Transverse colon (tissue), 4 donors: ENCODE results near the gene PLGRKT. TPM values are rescaled to one million over a fixed set of nuclear protein-coding genes. Genes with fewer than 3 reads are reported as not detected.

ENCODE experiments used
- DNase-seq: peaks from one replicate; pipeline ENCODE4 v3.0.0-alpha.2; 2019
- H3K27ac ChIP-seq, 4 donors: fragments of 200-600 bp; sonication (generic); 2 replicates each; pipeline ENCODE4 v1.5.1; 2016 to 2018; ENCODE audit warnings: inconsistent platforms in 4 of 4
- H3K27me3 ChIP-seq: fragments of 200-600 bp; sonication (generic); 2 replicates; pipeline ENCODE4 v1.5.1; 2017; ENCODE audit warnings: inconsistent platforms
- H3K36me3 ChIP-seq, 4 donors: fragments of 200-600 bp; sonication (generic); 2 replicates each; pipeline ENCODE4 v1.5.1; 2017 to 2019; ENCODE audit warnings: inconsistent platforms in 4 of 4
- H3K4me1 ChIP-seq, 4 donors: fragments of 200-600 bp; sonication (generic); 2 replicates each; pipeline ENCODE4 v1.5.1; 2017 to 2020; ENCODE audit warnings: inconsistent platforms in 4 of 4
- H3K4me3 ChIP-seq, 4 donors: fragments of 200-600 bp; sonication (generic); 1 replicate in 1 of 4; 2 replicates in 3 of 4; pipeline versions ENCODE4 v1.5.1 to v1.6.1; 2017 to 2019; ENCODE audit warnings: inconsistent platforms in 4 of 4
- H3K9me3 ChIP-seq, 2 donors: fragments of 200-600 bp; sonication (generic); 2 replicates each; pipeline ENCODE4 v1.5.1; 2017 to 2019; ENCODE audit warnings: inconsistent platforms in 2 of 2
- CTCF ChIP-seq, 5 experiments: fragments of 200-600 bp in 3 of 5; fragments of 450-650 bp in 2 of 5; sonication (generic) in 3 of 5; IDR thresholded peaks; 1 replicate in 2 of 5; 2 replicates in 3 of 5; pipeline ENCODE4 v1.5.1; 2016 to 2017; ENCODE audit warnings: antibody characterized with exemption in 5 of 5, inconsistent platforms in 3 of 5, mild to moderate bottlenecking in 2 of 5, moderate library complexity in 1 of 5
- EP300 ChIP-seq: sonication (generic); formaldehyde crosslinking; IDR thresholded peaks from one replicate; pipeline ENCODE4 v1.6.1; 2017; ENCODE audit warnings: antibody characterized with exemption, low read depth
- POLR2A ChIP-seq: fragments of 450-650 bp; IDR thresholded peaks from one replicate; pipeline ENCODE4 v1.6.1; 2016; ENCODE audit warnings: antibody characterized with exemption, mild to moderate bottlenecking, moderate library complexity
- POLR2AphosphoS5 ChIP-seq, 3 donors: sonication (generic); formaldehyde crosslinking; IDR thresholded peaks; one replicate each; pipeline ENCODE4 v1.6.1; 2016; ENCODE audit warnings: antibody characterized with exemption in 3 of 3
- WGBS, 2 donors: methylation state at CpG; one replicate each; pipeline ENCODE4 v1.1.5; 2018; ENCODE audit warnings: low coverage in 1 of 2; 5-methylcytosine and 5-hydroxymethylcytosine counted together
- in situ Hi-C, 4 donors: fragments of 200-750 bp; cut with MboI; loops; one replicate each; pipeline versions ENCODE4 v1.15.0 to v1.15.1; 2017; ENCODE audit warnings: low sequenced_read_pairs in 3 of 4, low pct_ligation_motif_present in 1 of 4, low pct_unique_long_range_greater_than_20kb in 1 of 4
- intact Hi-C: fragments of 100-400 bp; cut with DNase I; formaldehyde crosslinking; loops from one replicate; pipeline ENCODE4 v1.15.1; 2023; ENCODE audit warnings: low total_unique reads
- total RNA-seq, 4 donors: library from RNA; depleted of rRNA; stranded (reverse); fragments of >200 nt; gene quantifications; one replicate each; pipeline ENCODE4 v1.1.0, GENCODE V29; 2016

PLGRKT gene
- total RNA-seq, 4 donors from 2014 or later = 1.6 to 58.3 (median 16.5) TPM

GRCh38 chr9:5427005-5427404 is 10.7 kb downstream of the PLGRKT start:
- no peak overlapping the region for H3K4me3 ChIP-seq
- H3K27ac ChIP-seq = no peak overlapping the region
- peaks cover 0 to 3% (median 0%) of the 10 kb centered on the region in 4 donors for H3K4me1 ChIP-seq
- no peak for DNase-seq
- TF ChIP-seq EP300 (no peak), POLR2AphosphoS5 (IDR thresholded peaks at IDR 0.05) (no peak), CTCF (IDR thresholded peaks at IDR 0.05) (no peak), POLR2A (no peak)
- intact Hi-C loops = loop anchor here (5.0 kb wide), 1 partner anchor 370 kb away; no protein-coding TSS in a partner anchor
- H3K36me3 ChIP-seq = no peaks in the 10 kb centered on the region
- no peaks in the 10 kb centered on the region for H3K27me3 ChIP-seq
- in situ Hi-C loops = loop anchor here in 3 of 4 donors (10.0 to 25.0 kb wide), 5 partner anchors 185 to 665 kb away; partner anchors contain the start of genes INSL6 (in 2 of the 3) and JAK2 (in 1 of the 3)
- no peaks in the 10 kb centered on the region for H3K9me3 ChIP-seq

GRCh38 chr9:5425006-5425628 is 12.6 kb downstream of the PLGRKT start:
- Histone ChIP-seq H3K4me3 (no peak overlapping the region), H3K27me3 (no peaks in the 10 kb centered on the region), H3K4me1 (peaks cover 0 to 3% (median 0%) of the 10 kb centered on the region in 4 donors), H3K9me3 (no peaks in the 10 kb centered on the region), H3K27ac (no peak overlapping the region), H3K36me3 (no peaks in the 10 kb centered on the region)
- in situ Hi-C loops = loop anchor here in 3 of 4 donors (10.0 to 25.0 kb wide), 5 partner anchors 187 to 663 kb away; partner anchors contain the start of genes INSL6 (in 2 of the 3) and JAK2 (in 1 of the 3)
- no peak for DNase-seq
- no peak for TF ChIP-seq POLR2A
- TF ChIP-seq CTCF (IDR thresholded peaks at IDR 0.05) = peak; percentile 30 to 53 (median 40)
- TF ChIP-seq EP300 = no peak
- 85 to 88% methylated on average over 2 of the region's 2 CpGs for WGBS, 2 donors
- intact Hi-C loops = loop anchor here (5.0 kb wide), 1 partner anchor 372 kb away; no protein-coding TSS in a partner anchor

- in situ Hi-C loops = loop anchor here in 2 of 4 donors (10.0 to 25.0 kb wide), 2 partner anchors 235 to 237 kb away; partner anchors contain the start of gene INSL6 (in 2 of the 2)
- WGBS, 2 donors = 77 to 88% methylated on average over 1 of the region's 1 CpG
Measured at GRCh38 chr9:5422276-5422675, 15.4 kb downstream of the PLGRKT start.

GRCh38 chr9:5421163-5421562 is 16.6 kb downstream of the PLGRKT start:
- DNase-seq = no peak
- H3K9me3 ChIP-seq = no peaks in the 10 kb centered on the region
- no peak for TF ChIP-seq POLR2AphosphoS5 (IDR thresholded peaks at IDR 0.05)
- TF ChIP-seq POLR2A = no peak
- no peak for TF ChIP-seq CTCF (IDR thresholded peaks at IDR 0.05)
- TF ChIP-seq EP300 = no peak
- no peaks in the 10 kb centered on the region for H3K36me3 ChIP-seq
- H3K27ac ChIP-seq = no peak overlapping the region
- no peaks in the 10 kb centered on the region for H3K27me3 ChIP-seq
- no peak overlapping the region for H3K4me3 ChIP-seq
- in situ Hi-C loops (loop anchor here in 2 of 4 donors (10.0 to 25.0 kb wide), 2 partner anchors 234 to 236 kb away; partner anchors contain the start of gene INSL6 (in 2 of the 2)), intact Hi-C loops (no loop called here)
- 40 to 83% methylated on average over 1 to 2 of the region's 2 CpGs for WGBS, 2 donors
- no peaks in the 10 kb centered on the region for H3K4me1 ChIP-seq

More at GRCh38 chr9:5422276-5422675, 15.4 kb downstream of the PLGRKT start:
- H3K4me3 ChIP-seq = no peak overlapping the region
- H3K9me3 ChIP-seq = no peaks in the 10 kb centered on the region
- H3K27me3 ChIP-seq = no peaks in the 10 kb centered on the region
- no peaks in the 10 kb centered on the region for H3K36me3 ChIP-seq
- TF ChIP-seq EP300 = no peak
- intact Hi-C loops = no loop called here
- DNase-seq = no peak
- no peaks in the 10 kb centered on the region for H3K4me1 ChIP-seq
- no peak overlapping the region for H3K27ac ChIP-seq
